HG02852 (cell line): ENCODE measurements around the gene RGS10.
"Not testable (repeated sequence)": the region's sequence is repeated elsewhere in the genome, so short reads cannot be mapped to it uniquely, and the experiment has no call there.

Experiments used
- ATAC-seq: cut with Tn5 transposase; IDR thresholded peaks from one replicate; pipeline ENCODE4 v1.9.1; 2021; ENCODE audit warnings: mild to moderate bottlenecking, moderate library complexity; ENCODE audit not compliant: unreplicated experiment

RGS10 gene

DNA sequence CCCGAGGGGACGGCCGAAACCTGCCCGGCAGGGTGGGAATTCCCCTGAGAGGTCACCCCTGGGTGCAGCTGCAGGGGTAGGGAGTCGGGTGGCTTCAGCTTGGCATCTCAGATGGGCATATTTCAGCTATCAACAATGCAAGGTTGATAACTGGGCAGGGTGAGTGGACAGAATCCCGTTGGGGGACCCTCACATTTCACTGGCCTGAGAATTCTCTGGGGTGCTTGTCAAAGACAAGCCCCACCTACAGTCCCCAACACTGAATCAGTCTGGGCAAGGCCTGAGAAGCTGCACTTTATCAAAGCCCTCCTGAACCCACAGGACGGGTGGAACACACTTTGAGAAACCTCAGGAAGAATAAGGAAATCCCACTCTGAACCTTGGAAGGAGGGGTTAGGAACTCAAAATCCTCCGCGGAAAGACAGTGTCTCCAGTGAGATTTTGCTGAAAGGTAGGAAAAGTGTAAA is 3.1 kb downstream of the RGS10 start:
- no peak for ATAC-seq

DNA sequence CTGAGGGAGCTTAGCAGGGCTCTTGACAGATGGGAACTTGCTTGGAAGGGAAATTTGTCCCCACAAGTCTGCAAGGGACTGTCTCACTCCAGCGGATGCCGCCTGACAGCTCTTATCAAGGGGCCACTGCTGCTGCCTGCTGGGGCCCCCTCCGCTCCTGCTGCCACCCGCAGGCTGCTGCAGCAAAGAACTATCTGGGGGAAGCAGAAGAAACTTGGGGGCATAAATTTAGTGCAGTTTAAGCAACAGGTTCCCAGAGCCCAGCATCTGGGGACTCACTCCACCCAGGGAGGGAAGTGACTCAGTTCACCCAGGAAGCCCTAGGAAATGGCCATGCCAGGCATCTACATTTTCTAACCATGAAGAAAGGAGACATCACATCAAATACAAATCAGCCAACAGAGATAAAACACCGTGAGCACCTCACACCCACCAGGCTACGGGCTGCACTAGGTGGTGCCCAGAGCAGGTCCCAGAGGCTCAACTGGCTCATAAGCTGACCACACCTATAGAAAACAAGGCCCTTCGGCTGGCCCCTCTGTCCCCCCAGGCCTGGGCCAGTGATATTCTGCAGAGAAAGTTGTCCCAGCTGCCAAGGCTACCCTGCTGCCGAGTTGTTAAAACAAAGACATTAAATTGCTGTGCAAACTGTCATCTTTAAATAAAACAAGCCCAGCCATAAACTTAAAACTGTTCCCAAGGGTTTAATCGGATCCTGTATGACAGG is 3.7 kb downstream of the RGS10 start:
- ATAC-seq, result no peak

DNA sequence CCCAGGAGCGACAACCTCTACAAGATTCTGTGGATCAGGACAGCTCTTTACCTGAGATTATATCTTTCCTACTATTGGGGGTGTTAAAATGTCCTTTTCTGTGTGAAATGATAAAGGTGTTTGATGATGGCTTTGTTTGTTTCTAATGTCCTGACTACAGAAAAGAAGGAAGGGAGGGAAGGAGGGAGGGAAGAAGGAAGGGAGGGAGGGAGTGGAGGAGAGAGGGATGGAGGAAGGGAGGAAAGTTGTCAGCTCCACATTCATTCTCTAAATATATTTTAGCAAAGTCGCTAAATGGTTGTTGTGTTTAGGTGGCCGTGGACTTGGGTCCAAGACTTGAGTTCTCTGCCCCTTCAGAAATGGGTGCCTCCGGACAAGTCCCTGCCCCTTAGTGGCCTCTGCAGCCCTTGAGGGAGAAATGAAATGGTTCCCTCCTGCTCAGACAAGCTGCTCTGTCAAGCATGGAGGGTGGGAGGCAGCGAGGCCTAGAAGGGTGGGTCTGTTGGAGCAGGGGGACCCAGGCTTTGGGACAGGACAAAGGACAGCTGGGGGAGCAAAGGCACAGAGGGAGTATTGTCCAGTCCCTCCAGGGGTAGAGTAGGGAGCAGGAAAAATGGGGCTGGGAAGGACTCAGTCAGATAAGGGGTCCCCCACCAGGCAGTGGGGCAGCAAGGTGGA is 4.4 kb downstream of the RGS10 start:
- no peak for ATAC-seq

DNA sequence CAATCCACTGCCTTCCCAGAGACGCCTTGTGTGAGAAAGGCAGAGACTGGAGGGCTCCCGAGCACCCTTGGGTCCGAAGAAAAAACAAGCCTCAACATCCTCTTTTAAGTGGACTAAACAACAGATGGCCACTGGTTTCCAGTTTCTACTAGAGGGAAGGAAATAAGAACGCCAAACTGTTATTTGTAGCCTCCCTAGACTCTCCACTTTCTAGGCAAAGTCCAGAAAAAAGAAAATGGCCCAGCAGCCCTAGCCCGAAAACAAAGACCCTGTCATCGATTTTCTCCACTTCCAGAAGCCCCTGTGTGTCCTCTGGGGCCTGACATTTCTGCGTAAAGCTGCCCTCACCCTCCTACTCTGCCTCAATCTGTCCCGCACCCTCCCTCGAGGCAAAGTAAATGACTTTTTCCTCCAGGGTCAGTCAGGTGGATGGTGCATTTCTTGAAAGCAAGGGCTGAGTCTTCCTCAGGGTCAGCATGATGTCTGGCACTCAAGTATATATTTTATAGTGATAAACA is 6.0 kb downstream of the RGS10 start:
- ATAC-seq, result no peak

DNA sequence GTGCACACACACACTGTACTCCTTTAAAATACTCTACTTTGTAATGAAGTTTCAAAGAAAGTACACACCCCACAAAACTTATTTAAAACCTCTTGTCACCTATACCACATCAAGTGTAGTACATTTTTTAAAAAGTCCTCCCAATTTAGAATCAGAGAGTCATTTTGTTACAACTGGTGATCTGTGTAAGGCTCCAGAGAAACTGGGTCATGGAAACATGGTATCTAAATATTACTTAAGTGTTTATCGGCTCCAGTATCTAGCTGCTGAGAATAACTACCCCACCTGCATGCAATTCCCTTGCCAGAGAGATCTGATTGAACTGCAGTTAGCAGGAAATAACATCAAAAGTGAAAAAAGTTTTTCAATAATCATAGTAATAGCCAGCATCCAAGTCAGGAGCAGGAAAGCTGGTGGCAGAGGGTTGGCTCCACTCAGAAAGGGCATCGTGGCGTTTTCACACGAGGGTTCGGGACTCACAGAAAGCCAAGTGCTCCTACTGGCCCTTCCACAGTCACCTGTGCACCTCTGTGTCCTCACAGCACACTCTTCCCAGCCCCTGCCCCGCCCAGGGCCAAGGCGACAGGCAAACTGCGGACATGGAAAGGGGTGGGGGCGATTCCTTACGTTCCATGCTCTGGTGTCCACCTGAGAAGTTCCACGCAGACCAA is 6.5 kb downstream of the RGS10 start:
- ATAC-seq, result no peak

DNA sequence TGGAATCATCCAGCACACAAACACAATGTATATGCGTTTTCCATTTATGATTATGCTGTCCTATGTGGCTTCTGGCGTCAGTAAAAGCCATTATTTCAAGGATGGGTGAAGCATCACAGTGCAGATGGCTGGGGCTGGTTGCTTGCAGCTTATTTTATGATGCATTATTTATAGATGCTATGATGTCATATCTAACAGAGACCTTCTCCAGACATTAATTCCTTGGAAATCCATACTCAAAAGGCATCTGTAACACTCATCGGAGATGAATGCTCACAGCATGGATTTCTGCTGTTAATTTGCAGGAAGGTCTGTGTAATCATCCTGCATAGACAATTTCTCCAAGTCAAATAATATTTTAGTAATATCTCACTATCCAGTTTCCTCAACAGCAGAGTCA is 7.2 kb downstream of the RGS10 start:
- ATAC-seq, result no peak

DNA sequence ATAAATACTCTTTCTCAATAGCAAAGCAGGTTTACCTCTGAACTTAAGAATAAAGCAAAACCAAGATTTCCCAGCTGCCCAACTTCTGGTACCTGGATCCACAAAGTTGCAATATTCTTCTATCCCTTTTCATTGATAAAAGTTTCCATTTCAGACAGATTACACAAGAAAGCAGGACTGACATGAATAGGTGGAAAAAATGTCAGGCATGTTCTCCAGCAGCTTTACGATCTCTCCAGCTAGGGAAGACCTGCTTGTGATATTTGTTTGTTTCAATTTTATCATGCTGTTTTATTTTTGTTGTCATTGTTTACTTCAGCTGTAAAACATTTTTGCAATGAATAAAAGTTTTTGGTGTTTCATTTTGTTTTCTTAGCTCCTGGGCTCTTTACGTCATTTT is 9.0 kb downstream of the RGS10 start:
- no peak for ATAC-seq

DNA sequence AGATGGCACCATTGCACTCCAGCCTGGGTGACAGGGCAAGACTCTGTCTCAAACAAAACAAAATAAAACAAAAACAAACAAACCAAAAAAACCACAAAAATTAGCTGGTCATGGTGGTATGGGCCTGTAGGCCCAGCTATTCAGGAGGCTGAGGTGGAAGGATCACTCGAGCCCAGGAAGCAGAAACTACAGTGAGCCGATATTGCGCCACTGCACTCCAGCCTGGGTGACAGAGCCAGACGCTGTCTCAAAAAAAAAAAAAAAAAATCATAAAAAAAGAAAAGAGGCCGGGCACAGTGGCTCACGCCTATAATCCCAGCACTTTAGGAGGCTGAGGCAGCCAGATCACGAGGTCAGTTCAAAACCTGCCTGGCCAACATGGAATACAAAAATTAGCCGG is 9.7 kb downstream of the RGS10 start:
- not testable (repeated sequence) for ATAC-seq

DNA sequence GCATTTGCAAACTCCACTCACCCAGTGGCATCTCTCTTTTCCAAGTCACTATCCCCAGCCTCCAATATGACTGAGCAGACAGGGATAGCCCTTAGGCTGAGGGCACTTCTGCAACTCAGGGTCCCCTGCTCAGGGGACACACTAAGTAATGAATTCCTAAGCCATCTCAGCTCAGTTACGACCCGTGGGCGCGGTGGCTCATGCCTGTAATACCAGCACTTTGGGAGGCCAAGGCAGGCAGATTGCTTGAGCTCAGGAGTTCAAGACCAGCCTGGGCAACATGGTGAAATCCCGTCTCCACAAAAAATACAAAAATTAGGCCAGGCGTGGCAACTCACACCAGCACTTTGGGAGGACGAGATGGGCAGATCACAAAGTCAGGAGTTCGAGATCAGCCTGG is 10.3 kb downstream of the RGS10 start:
- not testable (repeated sequence) for ATAC-seq

DNA sequence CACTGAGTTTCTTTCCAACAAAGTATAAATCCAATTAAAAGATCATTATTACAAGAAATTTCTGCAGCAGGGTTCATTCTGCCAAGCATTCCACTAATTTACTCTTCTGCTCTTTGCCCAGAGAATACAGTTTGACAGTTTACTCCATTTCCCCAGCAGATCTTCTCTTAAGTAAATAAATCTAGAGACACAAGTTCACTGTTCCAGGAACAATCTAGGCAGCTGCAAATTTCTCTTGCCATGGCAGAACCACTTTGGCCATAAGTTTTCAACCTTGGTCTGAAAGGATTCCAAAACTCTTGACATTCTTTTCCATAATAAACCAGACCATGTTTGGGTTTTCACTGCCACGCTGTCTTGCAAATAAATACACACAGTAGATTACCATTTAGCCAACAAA is 11.5 kb downstream of the RGS10 start:
- ATAC-seq, result no peak

DNA sequence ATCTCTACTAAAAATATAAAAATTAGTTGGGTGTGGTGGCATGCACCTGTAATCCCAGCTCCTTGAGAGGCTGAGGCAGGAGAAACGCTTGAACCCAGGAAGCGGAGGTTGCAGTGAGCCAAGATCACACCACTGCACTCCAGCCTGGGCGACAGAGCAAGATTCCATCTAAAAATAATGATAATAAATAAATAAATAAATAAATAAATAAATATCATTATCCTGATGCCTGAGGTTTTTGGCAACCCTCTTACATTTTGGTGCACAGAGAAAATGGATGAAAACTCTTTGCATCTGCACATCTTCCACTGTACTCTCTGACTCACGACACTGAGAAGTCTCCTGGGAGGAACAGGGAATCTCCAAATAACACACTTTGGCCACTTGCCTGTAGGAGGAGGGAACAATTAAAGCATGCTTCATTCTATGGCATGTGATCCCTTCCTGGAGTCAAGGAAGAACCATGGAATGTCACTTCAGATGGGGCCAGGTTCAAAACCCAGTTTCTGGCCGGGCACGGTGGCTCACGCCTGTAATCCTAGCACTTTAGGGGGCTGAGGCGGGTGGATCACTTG is 13.8 kb downstream of the RGS10 start:
- ATAC-seq, result not testable (repeated sequence)

DNA sequence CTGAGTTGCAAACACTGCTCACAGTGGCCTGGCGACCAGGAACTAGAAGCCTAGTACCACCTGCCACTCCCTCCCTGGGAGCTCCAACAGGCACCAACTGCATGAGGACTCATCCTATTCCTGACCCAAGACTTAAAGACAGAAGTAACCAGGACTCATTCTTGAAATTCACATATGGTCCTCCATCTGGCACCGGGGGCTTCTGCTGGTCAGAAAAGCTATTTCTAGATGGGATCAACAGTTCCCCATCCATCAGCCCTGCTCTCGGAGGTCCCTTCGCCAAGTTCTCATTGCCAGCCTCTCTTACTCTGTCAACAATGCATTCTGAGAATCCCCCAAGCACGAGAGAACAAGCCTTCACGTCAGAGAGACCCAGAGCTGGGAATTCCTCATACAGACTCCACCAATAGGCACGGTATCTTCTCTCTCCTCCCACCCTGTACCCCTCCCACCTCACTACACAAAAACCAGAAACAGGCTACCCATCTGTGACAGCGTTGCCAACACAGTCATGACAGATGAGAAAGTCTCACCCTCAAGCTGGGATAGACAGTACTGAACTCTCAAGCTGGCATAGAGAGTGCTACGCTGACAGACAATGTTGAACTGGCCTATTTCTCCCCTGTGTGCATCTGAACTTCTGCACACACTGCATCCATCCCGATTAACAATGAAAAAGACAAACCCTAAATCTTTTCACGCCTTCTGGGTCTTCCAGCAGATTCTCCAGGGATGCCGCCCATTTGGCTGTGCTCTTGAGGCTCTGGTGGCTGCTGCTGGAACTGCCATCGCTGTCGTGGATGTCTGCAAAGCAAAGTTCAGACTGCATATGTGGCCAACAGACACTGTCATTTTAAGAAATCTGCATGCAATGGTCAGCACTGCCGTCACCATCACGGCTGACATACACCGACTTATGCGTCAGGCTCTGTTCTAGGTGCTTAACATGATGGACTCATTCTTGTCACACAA is 15.6 kb downstream of the RGS10 start:
- ATAC-seq, result no peak

DNA sequence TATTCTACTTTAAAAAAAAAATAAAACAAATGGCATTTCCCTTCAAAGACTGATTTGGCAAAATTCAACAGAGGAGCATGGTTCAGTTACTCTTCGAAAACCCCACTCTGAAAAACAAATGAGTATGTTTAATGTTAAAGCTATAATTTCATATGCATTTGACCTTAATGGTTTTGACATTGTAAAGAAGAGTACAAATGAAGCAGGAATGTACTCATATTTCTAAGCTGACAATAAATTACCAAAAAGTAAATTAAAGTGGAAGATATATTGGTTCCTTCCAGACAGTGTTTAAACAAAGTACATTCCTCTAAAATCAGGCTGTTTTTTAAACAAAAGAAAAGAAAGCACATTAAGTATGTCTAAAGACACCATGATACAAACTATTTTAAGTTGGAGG is 16.4 kb downstream of the RGS10 start:
- ATAC-seq, result no peak

DNA sequence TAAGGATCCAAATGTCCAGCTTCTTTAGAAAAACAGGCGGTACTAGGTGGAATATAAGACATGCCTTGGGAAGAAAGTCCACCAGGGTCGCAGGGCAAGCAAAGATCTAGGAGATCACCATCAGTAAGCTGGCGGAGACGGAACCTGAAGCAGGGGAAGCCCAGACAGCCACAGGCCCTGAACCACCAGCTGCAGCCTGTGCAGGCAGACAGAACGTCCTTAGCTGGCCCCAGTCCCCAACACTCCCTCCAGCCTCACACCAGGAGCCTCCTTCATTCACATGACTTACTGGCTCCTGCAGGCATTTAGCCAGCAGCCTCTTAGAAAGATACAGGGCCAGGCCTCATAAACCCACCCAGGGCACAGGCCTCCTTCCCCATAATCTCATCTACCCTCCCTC is 17.4 kb downstream of the RGS10 start:
- no peak for ATAC-seq

DNA sequence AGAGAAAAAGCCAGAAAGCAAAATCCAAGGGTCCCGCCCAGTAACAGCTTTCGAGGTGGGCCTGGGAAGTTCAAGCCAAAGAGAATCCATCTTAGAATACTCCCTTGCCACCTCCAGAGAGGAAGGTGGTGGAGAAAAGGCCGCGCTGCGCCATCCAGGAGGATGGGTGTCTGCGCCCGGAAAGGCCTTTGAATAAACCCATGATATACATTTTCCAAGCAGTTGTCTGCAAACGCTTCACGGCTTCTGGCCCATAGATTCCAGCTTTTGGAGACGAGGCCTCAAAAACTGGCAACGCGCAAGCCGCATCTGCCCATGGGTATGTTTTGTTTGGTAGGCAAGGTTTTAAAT is 17.8 kb downstream of the RGS10 start:
- ATAC-seq, result no peak

DNA sequence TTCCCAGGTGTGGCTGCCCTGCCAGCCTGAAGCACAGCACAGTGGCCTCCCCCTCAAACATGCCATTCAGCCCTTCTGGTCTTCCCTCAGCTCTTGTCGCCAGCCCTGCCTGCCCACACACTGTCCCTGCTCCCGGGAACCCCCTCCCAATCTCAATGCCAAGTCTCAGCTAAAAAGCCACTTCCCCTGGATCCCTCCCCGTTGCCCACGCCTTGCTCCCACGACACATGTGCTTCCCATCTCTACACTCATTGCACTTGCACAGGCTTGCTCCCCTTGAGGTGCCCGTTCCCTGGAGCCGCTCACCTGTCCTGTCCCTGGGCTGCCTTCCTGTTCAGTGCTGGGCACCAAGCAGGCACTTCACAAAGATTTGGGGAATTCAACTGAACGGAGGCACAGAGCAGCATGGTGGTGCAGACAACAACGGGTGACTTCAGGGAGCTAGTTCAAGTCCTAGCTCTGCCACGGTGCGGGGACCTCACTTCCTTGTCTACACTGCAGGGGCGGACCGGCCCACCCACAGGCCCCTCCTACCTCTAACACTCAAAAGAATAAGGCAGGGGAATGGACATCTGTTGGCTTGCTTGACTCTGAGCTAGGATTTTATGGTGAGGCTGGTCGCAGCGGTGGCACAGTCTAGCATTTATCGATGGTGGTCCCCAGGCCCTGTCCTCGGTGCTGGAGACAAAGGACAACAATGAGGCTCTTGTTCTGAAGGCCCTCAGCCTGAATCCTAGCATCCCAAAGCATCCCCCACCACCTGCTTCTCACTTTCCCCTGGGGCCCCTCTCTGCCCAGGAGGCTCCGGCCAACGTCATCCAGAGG is 18.4 kb downstream of the RGS10 start:
- ATAC-seq, result no peak

DNA sequence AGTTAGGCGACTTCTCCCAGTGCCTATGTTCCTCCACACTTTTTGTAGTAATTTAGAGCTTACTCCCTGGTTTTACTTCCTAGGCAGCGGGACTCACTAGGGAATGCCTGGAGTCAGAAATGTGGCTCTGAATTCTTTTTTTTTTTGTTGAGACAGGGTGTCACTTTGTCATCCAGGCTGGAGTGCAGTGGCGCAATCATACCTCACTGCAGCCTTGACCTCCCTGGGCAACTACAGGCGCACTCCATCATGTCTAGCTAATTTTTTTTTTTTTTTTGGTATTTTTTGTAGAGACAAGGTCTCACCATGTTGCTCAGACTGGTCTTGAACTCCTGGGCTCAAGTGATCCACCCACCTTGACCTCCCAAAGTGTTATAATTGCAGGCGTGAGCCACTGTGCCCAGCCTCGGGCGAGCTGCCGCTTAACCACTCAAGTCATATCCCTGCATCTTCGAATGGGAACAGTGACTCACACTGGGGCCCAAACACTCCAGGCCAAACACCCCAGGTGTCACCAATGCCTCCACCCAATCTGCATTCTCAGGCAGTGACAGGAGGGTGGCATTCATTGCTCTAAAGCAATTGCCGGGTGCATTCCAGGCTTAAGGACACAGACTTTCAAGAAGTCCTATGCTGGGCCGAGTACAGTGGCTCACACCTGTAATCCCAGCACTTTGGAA is 19.6 kb downstream of the RGS10 start:
- ATAC-seq, result no peak

DNA sequence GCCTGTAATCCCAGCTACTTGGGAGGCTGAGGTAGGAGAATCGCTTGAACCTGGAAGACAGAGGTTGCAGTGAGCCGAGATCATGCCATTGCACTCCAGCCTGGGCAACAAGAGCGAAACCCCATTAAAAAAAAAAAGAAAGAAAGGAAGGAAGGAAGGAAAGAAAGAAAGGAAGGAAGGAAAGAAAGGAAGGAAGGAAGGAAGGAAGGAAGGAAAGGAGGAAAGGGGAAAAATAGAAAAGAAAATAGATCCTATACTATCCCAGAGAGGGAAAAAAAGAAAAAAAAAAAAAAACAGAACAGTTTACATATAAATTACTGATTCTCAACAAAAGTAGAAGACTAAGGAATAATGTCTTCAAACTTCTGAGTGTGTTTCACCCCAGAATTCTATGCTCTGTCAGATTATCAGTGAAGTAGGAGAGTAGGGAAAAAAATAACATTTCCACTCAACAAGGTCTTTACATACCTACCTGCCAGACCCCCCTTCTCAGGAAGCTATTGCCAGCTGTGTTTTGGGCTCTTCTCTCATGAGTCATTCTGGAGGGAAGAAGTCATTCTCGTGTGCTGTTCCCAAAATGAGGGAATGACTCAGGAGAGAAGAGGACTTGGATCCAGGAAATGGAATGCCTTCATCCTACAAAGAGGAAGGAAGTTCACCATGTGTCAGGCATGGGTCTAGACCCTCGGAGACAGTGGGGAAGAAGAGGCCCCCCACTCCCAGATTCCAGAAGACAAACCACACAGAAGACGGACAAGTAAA is 20.9 kb downstream of the RGS10 start:
- no peak for ATAC-seq
